ENCODE measurements around the gene PIN1. TPM values are rescaled to one million over a fixed set of nuclear protein-coding genes. Genes with fewer than 3 reads are reported as not detected.

Gene PIN1
- total and polyA plus RNA-seq, 2 of the 8 experiments (the other 6 are each of a cell fraction or from before 2014, with no cell fraction given), result 78.3 to 90.8 TPM

GRCh38 chr19:9786342-9786741 is 48.8 kb upstream of the PIN1 start:
- no peak overlapping the region for H3K9ac ChIP-seq (replicated peaks in 1 of 4; ENCODE audit: extremely low read depth in 1 of 4, low read depth in 3 of 4, low read length in 3 of 4)

More at GRCh38 chr19:9786342-9786741, 48.8 kb upstream of the PIN1 start:
- no peaks in the 10 kb centered on the region for H4K20me1 ChIP-seq (replicated peaks in 1 of 2; ENCODE audit: control insufficient read depth in 1 of 2, insufficient read depth in 2 of 2, low read length in 2 of 2)
- peak overlapping the region; percentile 54 to 92 (median 56); a peak in 6 of 8 replicates for H3K4me3 ChIP-seq (ENCODE audit: extremely low read depth in 1 of 4, insufficient read depth in 2 of 4, low read depth in 3 of 4, low read length in 4 of 4)
- peak overlapping the region; percentile 83 for H3K18ac ChIP-seq (ENCODE audit: extremely low read depth, low read length)
- H3K23ac ChIP-seq (ENCODE audit: insufficient read length), result no peak overlapping the region
- peaks cover 0 to 9% of the 10 kb centered on the region in 2 experiments; a peak in 3 of 4 replicates for H3K79me2 ChIP-seq (ENCODE audit: control insufficient read depth in 1 of 2, insufficient read depth in 2 of 2, low read length in 2 of 2)
- H4K5ac ChIP-seq (ENCODE audit: insufficient read length, low read depth, low read length), result no peak overlapping the region
- H2AK5ac ChIP-seq (ENCODE audit: low read depth, low read length), result peak overlapping the region; percentile 76; the same call in 1 of the 2 replicates
- no peak for FAIRE-seq
- no peaks in the 10 kb centered on the region for H3K27me3 ChIP-seq (replicated peaks in 1 of 4; ENCODE audit: control insufficient read depth in 3 of 4, extremely low read depth in 1 of 4, insufficient read depth in 3 of 4, low read length in 3 of 4)
- peak overlapping the region; percentile 46; the same call in 1 of the 2 replicates for H2BK15ac ChIP-seq (ENCODE audit: low read length)
- peak overlapping the region; percentile 85 for H4K91ac ChIP-seq (replicated peaks; ENCODE audit: insufficient read length, low read length)
- POLR2A ChIA-PET (ENCODE audit: partially characterized antibody), result interaction anchor here (1.0 kb wide), 1 partner anchor 164 kb away, joined by 4 read pairs; no protein-coding TSS in a partner anchor
- H2AFZ ChIP-seq (ENCODE audit: low read length), result no peak overlapping the region
- 51% methylated on average over 9 of the region's 9 CpGs; no CpG with 5 or more reads in 1 of the 2 experiments for WGBS, 2 experiments (ENCODE audit: extremely low coverage in 1 of 2, insufficient coverage in 1 of 2, insufficient read length in 1 of 2, insufficient replicate concordance in 2 of 2, low coverage in 1 of 2, low lambda C conversion rate in 2 of 2, missing lambda C conversion rate in 1 of 2)
- no peak for DNase-seq (ENCODE audit: low read depth in 1 of 2, low spot score in 2 of 2)
- H3K9me3 ChIP-seq (ENCODE audit: insufficient read depth in 2 of 2, low read depth in 1 of 2, low read length in 1 of 2), result no peaks in the 10 kb centered on the region
- 0 out of 2 replicates have a peak overlapping the region, but pooled peaks have one; percentile 83 for H2BK5ac ChIP-seq (ENCODE audit: low read depth, low read length)
- no peaks in the 10 kb centered on the region for H3K36me3 ChIP-seq (ENCODE audit: control insufficient read depth in 2 of 4, insufficient read depth in 4 of 4, low read length in 3 of 4)
- no peak overlapping the region for H3K14ac ChIP-seq (ENCODE audit: insufficient read length)
- H2BK12ac ChIP-seq (ENCODE audit: low read depth, low read length), result 0 out of 2 replicates have a peak overlapping the region, but pooled peaks have one; percentile 84
- no peaks in the 10 kb centered on the region for H3K79me1 ChIP-seq (ENCODE audit: low read depth, low read length)
- H2BK120ac ChIP-seq (replicated peaks; ENCODE audit: low read depth, low read length), result peak overlapping the region; percentile 55
- H3K56ac ChIP-seq (replicated peaks; ENCODE audit: insufficient read length, low read depth, low read length), result no peak overlapping the region
- H3K23me2 ChIP-seq (ENCODE audit: low read depth, low read length), result no peaks in the 10 kb centered on the region
- TF ChIP-seq CEBPB (IDR thresholded peaks at IDR 0.05; ENCODE audit: low read depth, low read length), result peak; percentile 59; the same call in 1 of the 2 replicates
- no peak for TF ChIP-seq SRF (IDR thresholded peaks at IDR 0.05; ENCODE audit: low read depth, low read length)
- peaks cover 0 to 15% (median 1%) of the 10 kb centered on the region in 4 experiments; a peak in 6 of 7 replicates for H3K4me1 ChIP-seq (replicated peaks in 1 of 4; ENCODE audit: control insufficient read depth in 3 of 4, insufficient read depth in 4 of 4, low read length in 3 of 4)
- peak overlapping the region; percentile 94; the same call in 1 of the 2 replicates for H3K27ac ChIP-seq (ENCODE audit: low read depth, low read length)
- CTCF ChIA-PET (ENCODE audit: partially characterized antibody), result no interaction called here
- H4K8ac ChIP-seq (ENCODE audit: extremely low read depth, insufficient read depth, low read length), result peak overlapping the region; percentile 77
- peak overlapping the region; percentile 62 to 77 for H3K4me2 ChIP-seq (ENCODE audit: insufficient read depth in 1 of 2, low read depth in 2 of 2, low read length in 2 of 2)
- peak overlapping the region; percentile 69 for H3K4ac ChIP-seq (replicated peaks; ENCODE audit: insufficient read length, low read depth, low read length)
- H2BK20ac ChIP-seq (ENCODE audit: low read length), result peak overlapping the region; percentile 0; the same call in 1 of the 2 replicates
